HG03135 (cell line): ENCODE results near the gene TNRC6C.

Experiments used
- ATAC-seq: cut with Tn5 transposase; IDR thresholded peaks from one replicate; pipeline ENCODE4 v1.9.1; 2021; ENCODE audit warnings: mild to moderate bottlenecking, moderate library complexity; ENCODE audit not compliant: unreplicated experiment

Gene TNRC6C

DNA sequence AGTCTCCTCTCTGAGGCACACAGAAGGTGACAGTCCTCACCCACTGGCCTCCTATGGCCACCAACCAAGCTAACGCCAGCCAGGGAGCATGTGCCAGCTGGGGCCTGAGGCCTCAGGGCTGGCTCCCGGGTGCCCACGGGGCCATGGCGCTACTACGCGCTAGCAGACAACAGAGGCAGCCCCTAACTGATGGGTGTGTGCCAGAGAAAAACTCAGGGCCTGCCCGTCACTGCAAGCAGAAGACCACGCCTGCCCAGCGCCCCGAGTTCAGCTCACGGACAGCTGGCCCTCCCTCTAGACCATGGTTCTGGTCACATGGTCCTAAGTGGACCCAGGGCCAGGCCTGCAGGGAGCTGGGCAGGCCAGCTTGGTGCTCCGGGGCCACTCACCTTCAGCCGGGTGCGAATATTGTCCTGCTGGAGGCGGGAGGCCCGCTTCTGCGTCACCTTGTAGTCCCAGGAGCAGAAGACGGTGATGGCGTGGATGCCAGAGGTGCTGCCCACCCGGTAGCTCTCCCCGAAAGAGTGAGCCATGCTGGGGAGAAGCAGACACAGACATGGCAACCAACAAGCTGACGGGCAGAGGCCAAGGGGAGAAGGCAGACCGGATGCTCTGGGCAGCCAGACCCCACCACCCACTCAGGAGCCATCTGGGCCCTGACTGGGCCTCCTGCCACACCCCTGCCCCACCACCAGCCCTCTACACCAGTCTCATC lies 163.9 kb downstream of the TNRC6C start:
- ATAC-seq = no peak

DNA sequence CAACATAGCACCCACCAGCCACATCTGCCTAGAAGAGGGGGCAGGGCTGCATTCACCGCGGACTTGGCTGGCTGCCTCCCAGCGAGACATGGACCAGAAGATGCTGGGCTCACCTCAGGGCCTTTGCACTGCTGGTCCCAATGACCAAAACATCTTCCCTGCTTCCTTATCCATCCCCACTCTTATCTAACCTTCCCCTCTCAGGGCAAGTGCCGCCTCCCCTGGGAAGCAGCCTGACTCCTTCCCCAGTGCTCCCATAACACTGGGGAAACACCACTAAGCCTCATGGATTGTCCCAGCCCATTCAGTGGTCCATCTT lies 164.4 kb downstream of the TNRC6C start:
- ATAC-seq = no peak

DNA sequence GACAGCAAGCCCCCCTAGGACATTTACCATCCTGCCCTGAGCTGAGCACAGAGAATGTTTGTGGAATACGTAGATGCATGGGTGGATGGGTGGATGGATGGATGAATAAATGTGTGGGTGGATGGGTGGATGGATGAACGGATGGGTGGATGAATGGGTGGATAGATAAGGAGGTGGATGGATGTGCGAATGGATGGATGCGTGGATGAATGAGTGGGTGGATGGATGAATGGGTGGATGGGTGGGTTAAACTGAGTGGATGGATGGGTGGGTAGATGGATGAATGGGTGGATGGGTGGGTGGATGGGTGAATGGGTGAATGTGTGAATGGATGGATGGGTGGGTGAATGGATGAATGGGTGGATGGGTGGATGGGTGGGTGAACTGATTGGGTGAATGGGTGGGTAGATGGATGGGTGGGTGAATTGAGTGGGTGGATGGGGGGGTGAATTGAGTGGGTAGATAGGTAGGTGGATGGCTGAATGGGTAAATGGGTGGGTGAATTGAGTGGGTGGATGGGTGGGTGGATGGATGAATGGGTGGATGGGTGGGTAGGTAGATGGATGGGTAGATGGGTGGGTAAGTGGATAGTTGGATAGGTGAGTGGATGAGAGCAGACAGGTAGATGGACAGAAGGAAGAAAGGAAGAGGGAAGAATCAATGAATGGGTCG lies 164.9 kb downstream of the TNRC6C start:
- no peak for ATAC-seq

DNA sequence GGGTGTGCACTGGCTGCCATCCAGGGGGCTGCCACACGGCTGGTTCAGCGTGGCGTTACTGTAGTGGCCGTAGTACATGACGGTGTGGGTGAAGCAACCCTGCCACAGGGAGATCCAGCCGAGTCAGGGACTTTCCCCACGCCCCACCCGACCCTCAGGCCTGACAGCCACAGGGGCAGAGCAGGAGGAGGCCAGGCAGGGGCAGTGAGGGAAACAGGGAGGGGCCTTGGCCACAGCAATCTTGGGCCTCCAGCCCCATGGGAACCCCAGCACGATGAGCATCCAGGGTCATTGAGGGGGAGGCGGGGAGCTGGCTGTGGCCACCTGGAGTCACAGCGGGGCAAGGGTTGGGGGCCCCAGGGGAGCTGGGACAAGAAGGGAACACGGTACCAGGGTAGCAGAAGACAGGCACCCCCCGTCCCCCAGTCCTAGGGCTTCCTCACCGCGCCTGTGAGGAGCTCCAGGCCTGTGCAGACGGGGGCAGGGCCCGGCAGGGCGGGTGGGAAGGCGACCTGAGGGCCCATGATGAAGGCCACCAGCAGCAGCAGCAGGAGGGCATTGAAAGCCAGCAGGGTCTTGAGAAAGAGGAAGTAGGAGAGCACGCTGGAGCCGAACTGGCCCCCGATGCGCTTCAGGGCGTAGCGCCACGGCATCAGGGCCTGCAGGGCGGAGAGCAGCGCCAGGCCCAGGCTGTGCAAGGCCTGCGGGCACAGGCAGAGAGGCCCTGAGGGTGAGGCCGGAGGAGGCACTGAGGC lies 165.8 kb downstream of the TNRC6C start:
- ATAC-seq = no peak

DNA sequence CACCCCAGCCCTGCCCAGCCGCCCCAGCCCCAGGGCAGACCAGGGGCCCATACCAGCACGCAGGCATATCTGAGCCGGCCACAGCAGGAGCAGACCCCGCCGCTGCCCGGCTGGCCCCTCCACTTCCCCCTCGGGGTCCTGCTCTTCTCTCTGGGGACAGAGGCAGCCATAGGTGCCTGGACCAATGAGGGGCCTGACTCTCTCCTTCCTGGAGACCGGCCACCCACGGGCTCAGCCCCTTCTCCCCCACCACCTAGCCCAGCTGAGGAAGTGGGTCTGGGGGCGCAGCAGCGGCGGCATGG lies 166.3 kb downstream of the TNRC6C start:
- ATAC-seq = no peak

DNA sequence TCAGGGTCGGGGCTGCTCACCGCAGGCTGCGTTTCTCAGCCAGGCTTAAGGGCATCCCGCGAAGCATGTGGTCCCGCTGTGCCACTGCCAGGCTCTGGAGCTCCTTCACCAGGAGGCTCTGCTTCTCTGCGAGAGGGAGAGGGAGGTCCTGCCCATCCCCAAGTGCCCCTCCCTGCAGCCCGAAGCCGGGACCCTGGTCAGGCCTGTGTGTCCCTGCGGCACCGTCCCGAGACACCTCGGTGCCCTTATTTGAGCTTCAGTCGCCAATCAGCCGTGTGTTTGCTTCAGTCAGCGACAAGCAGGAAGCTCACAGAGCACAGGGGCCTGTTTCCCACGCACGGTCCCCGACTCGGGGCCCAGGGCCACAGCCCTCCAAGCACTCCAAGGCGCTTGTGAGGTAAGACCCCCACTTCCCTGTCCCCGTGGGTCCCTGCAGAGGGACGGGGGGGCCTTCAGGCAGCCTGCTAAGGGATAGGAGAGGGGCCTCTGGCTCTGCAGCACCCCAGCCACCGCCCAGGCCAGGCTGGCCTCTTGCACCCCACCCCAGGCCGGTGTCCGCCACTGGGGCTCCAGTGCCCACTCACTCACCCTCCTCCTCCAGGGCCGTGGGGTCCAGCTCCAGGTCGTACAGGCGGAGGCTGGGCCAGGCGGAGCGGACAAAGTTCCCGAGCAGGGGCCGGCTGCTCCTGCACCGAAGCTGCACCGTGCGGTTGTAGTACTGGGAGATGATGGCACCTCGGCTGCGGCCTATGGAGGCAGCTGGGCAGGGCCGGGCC lies 166.8 kb downstream of the TNRC6C start:
- no peak for ATAC-seq

DNA sequence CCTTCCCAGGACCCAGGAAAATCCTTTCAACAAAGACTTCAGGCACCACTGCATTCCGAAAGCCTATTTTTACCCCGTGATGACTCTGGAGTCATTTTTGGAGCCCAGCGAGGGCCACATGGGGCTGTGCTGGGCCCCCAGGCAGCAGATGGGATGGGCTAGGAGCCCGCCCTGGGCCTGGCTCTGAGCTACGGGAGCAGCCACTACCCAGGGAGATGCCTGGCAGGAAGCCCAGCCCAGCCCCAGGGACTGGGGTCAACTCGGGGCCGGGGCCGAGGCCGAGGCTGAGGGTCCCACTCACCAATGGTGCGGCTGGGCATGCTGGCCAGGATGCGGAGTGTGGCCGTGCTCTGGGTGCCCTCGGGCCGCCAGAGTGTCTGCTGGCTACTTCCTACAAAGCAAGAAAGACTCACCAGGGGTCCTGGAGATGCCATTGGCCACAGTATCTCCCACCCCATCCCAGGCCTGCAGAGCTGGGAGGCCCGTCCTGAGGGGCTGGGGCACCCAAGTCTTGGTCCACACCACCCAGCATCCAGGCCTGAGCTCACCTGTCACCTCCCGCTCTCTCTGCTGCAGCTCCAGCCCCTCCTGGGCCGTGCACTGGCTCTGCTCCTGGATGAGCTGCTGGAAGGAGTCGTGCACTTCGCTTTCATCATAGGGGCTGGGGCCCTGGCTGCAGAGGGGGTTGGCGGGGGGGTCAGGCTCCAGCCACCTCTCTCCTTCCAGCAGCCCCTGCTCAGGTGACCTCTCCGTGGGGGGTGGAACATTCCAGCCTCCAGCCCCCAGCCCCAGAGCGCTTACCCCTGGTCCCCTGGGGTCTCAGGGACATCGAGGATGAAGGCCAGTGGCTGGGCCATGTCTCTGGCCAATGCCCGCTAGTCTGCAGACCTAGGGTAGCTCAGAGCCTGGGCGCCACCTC lies 167.7 kb downstream of the TNRC6C start:
- ATAC-seq = no peak

DNA sequence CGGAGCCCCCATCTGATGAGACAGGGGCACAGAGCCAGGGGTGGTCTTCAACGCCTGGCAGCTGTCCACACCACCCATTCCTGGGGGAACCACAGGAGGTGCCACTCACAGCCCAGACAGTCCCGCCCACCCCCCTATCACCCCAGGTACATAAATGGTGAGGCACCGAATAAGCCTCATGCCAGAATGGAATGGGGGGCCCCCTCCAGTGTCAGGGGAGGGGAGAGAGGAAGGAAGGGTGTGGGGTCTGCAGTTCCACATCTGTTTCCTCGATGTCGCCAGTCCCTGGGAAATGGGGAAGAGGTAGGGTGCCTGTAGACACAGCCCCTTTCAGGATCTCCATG lies 168.4 kb downstream of the TNRC6C start:
- no peak for ATAC-seq

DNA sequence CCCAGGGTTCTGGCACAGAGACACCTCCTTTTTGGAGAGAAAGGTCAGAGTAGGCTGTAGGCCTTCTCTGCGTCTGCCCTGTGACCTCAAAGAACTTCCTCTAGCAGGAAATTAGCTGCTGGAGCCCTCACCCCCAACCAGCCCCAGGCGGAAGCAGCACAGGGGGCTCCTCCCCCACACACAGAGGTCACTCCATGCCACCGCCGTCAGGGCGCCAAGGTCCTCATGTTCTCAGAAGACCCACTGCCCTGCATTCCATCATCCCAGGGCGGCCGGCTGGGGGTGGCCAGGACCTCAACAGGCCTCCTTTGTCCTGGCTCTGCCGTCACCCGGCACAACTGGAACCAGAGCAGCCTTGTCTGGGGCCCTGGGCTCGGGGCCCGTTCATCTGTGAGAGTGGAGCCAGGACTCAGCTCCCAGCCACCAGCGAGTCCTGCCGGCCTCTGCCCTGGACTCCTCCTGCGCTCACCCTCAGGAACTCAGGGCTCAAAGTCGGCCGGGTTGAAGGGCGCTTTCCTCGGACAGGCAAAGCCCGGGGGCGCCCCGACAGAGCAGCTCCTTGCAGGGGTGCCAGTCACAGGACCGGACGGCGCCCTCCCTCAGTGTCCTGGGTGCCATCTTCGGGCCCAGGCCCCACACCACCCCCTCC lies 168.9 kb downstream of the TNRC6C start:
- ATAC-seq = no peak

DNA sequence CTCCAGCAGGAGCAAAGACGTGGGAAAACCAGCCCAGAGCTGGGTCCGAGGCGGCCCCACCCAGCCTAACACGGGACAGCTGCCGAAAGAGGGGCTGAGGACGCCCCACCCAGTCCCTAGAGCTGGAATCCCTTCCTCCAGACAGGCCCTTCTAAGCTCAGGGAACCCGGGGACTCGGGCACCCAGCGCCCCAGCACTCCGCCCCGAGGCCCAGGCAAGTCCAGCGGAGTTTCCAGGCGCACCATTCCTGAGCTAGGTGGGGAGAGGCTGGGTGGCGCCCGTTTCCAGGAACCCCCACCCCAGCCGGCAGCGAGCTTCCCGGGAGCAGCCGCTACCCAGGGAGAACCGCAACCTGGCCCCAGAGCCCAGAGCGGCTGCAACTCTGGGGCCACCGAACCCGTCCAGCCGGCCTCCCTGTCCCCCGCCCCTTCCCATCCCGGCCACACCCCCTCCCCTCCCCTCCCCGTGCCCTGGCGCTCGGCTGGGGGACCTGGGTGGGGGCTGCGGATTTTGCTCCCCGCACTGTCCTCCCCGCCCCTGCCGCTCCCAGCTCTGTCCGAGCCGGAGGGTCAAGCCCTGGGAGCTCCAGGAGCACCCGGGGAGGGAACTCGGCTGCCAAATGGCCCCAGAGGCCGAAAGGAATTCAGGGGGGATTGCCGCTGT lies 169.5 kb downstream of the TNRC6C start:
- ATAC-seq = no peak

DNA sequence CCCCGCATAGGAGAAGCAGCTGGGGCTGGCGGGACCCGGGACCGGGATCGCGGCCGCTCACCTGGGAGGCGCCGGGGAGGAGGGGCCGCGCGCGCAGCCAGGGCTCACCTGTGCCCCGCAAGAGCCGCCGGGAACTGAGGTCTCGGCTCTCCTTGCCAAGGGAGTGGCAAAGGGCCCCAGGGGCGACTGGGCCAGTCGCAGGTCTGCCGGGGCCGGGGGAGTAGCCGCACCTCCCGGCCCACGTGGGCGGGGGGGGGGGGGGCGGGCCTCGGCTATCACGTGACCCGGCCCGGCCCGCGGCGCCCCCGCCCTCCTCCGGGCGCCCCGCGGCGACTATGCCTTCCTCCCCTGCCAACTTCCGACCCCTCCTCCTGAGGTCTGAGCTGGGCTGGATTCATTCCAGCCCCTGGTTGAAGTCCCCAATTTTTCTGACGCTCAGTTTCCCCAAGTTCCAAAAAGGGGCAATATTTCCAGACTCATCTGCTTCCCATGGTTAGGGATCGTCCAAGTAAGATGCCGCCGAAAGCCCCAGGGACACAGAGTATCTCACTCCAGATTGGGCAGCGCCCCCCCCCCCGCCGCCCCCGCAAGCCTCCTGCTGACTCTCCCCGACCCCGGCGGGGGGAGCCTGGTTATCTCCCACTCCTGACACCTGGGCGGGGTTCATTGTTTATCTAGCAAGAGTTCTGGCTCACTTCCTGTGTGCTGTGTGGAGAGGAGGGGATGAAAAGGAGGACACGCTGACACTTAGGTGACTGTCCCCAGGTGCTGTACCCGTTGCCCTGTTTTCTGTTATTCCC lies 170.2 kb downstream of the TNRC6C start, which contains the start of gene TMC6:
Gene TMC6 (minus strand): TSS at position 205 of the 800 bp plus-strand sequence. CDS start 1,923 bp downstream, outside the sequence.
- ATAC-seq = no peak

DNA sequence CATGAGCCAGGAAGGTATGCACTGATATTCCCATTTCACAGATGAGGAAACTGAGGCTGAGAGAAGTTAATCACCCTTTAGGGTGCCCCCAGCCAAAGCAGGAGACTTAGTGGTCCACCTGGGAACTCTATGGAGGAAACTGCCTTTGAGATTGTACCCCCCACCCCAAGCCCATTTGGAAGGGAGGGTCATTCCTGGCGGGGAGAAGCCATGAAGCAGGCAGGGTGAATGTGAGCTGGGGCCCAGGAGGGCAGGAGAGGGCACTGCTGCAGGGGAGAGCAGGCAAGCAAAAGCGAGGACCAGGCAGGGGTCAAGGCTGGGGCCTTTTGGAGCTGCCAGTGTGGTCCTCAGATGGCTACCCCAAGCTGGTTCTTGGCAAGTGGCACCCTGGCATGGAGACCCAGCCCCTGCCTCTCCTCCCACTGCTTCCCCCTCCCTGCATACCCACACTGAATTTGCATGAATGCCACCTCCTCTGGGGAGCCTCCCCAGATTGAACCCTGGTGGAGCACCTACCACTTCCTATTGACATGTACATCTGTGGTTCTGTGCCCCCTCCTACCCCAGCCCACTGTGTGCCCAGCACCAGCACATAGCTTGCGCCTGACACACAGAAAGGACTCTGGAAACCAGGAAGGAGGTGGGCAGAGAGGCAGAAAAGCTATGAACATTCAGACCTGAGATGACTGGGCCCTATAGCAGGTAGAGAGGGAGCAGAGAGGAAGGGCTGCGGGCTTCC lies 171.0 kb downstream of the TNRC6C start:
- no peak for ATAC-seq

DNA sequence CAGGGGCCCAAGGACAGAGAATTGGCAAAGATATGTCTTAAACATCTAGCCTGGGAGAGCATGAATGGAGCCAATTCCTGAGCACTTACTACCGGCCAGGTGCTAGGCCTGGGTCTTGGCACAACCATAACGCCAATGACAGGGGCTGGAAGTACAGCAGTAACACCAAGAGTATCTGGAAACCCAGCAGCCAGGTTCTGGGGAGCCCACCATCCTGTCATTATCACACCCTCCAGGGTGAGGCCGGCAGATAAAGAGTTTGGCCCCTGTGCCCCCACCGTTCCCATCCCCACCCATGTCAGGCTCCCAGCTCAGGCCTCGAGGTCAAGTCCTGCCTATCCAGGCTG lies 171.6 kb downstream of the TNRC6C start:
- ATAC-seq = no peak

DNA sequence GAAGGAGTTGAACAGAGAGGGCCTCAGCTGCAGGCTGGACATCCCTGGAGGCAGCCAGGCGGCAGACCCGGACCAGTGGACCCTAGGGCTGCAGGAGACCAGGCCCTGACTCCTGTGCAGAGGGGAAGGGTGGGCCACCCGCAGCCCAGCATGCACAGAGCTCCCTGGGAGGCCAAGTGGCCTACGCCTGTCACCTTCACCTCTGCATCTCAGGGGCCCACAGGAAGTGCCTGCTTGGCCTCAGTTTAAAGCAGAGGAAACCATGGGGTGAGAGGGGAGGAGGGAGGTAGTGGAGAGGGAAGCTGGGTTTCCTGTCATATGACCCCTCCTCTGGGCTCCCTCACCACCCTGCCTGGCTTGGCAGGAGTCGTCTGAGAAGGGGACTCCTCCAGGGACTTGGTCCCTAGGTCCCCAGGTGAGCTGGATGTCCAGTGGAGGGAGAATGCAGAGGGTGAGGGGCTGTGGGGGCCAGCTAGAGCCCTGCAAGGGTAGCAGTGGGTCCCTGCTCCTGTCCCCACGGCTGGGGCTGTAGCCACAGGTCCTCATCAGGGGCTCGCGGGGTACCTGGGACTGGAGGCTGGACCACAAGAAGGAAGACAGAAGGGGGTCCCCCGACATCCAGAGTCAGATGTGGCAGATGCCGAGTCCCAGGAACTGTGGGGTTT lies 172.1 kb downstream of the TNRC6C start, which contains the start of gene TMC8:
Gene TMC8 (plus strand): TSS at position 335 of the 665 bp plus-strand sequence. CDS start 818 bp downstream, outside the sequence.
- peak; percentile 31 for ATAC-seq

DNA sequence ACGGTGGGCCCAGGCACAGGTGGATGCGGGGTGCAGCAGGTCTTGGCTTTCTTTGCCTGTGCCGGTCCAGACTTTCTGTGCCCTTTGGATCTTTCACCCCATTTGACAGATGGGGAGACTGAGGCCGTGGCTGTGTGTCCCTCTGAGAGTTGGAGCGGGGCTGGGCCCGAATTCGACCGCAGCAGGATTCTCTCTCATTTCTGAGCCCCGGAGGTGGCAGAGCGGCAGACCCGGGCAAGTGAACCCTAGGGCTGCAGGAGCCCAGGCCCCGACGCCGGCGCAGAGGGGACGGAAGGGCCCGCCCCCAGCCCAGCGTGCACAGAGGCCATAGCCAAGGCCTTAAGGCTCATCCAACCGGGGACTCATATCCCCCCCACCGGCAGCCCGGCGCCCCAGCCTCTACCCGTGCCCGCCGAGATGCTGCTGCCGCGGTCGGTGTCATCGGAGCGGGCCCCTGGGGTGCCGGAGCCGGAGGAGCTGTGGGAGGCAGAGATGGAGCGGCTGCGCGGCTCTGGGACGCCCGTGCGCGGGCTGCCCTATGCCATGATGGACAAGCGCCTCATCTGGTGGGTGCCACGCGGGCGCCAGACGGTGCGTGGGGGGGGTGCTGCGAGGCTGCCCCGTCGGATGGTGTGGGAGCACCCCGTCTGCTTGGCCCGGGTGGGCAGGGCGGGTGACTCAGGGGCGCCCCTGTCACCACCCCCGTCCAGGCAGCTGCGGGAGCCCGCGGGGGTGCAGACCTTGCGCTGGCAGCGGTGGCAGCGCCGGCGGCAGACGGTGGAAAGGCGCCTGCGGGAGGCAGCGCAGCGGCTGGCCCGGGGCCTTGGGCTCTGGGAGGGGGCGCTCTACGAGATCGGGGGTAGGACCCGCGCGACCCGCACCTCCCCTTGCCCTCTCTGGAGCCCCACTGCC lies 172.9 kb downstream of the TNRC6C start:
- ATAC-seq = no peak

DNA sequence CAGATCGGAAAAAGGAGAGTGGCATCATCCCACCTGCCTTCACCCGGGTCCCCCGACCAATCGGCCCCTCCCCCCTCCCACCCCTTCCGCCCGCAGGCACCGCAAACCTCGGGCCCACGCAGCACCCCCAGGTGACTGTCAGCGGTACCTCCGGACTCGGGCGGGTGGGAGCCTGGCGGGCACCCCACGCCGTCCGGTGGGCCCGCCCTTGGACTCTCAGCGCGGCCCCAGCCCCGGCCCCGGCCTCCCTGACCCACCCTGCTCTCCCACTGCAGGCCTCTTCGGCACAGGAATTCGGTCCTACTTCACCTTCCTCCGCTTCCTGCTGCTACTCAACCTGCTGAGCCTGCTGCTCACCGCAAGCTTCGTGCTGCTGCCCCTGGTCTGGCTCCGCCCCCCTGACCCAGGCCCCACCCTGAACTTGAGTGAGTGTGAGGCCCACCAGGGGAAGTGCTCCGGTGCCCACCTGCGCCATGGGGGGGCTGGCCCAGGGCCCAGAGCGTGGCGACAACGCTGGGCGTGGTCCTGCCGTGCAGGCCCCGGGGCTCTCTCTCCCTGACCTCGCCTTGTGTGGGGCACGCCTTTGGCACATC lies 173.7 kb downstream of the TNRC6C start:
- no peak for ATAC-seq
